ENCODE results near the gene GNG4.

- TF ChIP-seq, protein P1, sequence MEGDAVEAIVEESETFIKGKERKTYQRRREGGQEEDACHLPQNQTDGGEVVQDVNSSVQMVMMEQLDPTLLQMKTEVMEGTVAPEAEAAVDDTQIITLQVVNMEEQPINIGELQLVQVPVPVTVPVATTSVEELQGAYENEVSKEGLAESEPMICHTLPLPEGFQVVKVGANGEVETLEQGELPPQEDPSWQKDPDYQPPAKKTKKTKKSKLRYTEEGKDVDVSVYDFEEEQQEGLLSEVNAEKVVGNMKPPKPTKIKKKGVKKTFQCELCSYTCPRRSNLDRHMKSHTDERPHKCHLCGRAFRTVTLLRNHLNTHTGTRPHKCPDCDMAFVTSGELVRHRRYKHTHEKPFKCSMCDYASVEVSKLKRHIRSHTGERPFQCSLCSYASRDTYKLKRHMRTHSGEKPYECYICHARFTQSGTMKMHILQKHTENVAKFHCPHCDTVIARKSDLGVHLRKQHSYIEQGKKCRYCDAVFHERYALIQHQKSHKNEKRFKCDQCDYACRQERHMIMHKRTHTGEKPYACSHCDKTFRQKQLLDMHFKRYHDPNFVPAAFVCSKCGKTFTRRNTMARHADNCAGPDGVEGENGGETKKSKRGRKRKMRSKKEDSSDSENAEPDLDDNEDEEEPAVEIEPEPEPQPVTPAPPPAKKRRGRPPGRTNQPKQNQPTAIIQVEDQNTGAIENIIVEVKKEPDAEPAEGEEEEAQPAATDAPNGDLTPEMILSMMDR (IDR thresholded peaks at IDR 0.05): no peak
- TF ChIP-seq POLR2A (IDR thresholded peaks at IDR 0.05): no peak
These were observed 16.8 kb downstream of the GNG4 start for GRCh38 chr1:235632506-235633401.

All from esophagus squamous epithelium (tissue), 4 donors.